HG03457 (cell line): ENCODE measurements around the gene GALP.
"Not testable (repeated sequence)": the region's sequence is repeated elsewhere in the genome, so short reads cannot be mapped to it uniquely, and the experiment has no call there.

Experiments used
- ATAC-seq: cut with Tn5 transposase; IDR thresholded peaks from one replicate; pipeline ENCODE4 v1.9.1; 2021; ENCODE audit warnings: moderate number of reproducible peaks; ENCODE audit not compliant: unreplicated experiment

Gene GALP

DNA sequence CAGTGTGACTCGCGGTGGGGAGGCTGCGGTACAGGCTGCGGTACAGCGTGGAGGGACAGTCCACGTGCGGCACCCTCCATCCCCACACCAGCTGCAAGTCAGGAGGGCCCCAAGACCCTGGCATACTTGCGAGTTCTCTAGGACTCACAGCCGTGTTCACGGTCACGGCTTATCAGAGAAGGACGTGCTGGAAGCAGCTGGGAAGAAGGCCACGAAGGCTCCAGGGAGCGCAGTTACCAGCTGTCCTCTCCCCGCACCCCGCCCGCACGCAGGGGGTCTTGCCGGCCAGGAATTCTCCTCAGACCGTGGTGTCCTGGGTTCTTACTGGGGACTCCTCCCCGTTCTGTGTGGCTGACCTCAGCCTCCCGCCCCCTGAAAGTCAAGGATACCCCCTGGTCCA, 28.5 kb upstream of the GALP start:
- ATAC-seq: no peak

DNA sequence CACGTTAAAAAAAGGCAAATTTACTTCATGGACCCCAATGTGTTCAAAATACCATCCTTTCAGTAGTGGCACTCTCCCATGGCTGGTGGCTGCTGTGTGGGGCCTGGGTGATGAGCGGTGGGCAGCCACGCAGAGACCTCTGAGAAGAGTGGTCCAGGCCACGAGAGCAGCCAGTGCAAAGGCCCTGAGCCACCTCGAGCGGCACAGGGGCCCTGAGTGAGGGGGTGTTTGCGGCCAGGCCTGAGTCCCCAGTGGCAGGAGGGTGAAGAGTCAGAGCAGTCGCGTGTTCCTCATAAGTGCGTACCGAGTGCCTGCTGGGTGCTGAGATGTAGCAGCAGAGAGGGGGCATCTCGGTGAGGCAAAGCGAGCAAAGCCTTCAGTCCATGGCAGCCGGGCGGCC, 27.7 kb upstream of the GALP start:
- no peak for ATAC-seq

DNA sequence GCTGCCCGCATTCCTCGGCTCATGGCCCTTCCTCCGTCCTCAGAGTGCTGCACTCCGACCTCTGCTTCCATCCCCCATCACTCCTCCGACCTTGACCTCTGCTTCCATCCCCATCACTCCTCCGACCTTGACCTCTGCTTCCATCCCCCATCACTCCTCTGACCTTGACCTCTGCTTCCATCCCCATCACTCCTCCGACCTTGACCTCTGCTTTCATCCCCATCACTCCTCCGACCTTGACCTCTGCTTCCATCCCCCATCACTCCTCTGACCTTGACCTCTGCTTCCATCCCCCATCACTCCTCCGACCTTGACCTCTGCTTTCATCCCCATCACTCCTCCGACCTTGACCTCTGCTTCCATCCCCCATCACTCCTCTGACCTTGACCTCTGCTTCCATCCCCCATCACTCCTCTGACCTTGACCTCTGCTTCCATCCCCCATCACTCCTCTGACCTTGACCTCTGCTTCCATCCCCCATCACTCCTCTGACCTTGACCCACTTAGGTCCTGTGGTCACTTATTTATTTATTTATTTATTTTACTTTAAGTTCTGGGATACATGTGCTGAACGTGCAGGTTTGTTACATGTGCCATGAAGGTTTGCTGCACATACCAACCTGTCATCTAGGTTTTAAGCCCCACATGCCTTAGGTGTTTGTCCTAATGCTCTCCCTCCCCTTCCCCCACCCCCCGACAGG, 26.7 kb upstream of the GALP start:
- ATAC-seq: not testable (repeated sequence)

DNA sequence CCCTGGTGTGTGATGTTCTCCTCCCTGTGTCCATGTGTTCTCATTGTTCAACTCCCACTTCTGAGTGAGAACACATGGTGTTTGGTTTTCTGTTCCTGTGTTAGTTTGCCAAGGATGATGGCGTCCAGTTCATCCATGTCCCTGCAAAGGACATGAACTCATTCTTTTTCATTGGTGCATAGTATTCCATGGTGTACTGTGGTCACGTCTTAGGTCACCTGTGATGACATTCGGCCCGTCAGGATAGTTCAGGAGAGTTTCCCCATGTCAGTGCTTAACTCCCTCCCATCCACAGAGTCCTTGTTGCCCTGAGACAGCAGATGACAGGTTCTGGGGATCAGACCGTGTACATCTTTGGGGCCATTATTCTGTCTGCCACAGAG, 26.2 kb upstream of the GALP start:
- ATAC-seq: no peak

DNA sequence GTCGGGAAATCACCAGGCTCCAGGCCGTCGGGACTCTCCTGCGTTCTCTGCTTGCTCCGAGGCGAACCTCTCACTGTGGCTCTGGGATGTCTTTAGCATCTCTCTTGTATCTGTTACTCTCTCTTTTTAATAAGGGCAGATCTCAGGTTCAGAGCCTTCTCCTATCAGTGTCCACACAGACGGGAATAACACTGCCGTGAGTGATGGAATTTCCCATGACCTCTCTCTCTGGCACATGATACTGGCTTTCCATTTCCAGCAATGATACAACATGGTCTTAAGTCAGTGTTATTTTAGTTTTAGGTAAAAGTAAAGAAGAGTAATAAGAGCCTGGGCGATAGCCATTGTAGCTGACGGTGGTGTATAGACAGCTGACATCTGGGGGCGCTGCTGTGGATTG, 25.4 kb upstream of the GALP start:
- no peak for ATAC-seq

DNA sequence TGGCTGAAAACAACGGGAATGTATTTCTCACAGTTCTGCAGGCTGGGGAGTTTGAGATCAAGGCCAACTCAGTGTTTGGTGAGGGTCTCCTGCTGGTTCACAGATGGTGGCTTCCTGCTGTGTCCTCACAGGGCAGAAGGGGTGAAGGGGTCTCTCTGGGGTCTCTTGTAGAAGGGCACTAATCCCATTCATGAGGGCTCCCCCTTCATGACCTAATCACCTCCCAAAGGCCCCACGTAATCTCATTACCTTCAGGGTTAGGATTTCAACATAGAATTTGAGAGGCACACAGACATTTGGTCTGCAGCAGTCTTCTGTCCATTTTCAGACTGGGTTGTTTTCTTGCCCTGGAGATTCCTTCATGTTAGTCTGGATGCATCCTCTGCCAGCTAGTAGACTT, 23.2 kb upstream of the GALP start:
- ATAC-seq: no peak

DNA sequence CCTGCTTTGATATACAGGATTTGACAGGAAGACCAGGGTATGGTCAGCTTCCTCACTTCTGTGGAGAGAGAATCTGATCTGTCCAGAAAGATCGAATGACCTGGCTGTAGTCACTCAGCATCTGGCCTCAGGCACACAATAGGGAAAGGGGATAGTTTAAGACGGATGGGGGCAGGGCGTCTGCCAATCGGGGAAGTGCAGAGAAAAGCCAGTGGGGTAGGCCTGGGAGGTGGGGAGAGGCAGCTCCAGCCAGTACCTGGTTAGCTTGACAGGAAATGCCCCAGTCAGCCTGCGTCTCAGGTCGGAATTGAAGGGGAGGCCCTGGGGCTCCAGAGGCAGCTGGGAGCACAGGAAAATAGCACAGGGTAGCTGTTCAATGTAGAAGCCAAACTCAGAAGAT, 22.3 kb upstream of the GALP start:
- ATAC-seq: no peak

DNA sequence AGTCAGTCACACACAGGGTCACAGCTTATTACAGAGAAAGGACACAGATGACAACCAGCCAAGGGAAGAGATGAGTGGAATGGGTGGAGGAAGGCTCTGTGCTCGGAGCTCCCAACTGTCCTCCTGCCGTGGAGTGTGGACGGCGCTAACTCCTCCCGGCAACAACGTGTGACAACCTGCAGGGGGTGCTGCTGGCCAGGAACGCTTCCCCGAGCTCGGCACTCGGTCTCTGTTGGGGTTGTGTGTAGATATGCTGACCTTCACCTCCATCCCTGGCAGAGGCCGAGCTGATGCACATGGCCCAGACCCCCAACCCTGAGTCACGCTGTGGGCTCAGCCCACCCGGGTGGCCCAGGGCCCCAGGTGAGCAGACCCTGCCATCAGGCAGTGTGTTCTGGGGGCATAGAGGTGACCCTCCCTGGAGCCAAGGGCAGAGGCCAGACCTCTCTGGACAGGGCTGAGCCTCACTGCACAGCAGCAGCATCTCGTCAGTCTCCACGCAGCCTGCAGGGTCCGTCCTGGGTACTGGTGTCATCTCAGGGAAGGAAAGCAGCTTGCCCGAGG, 20.6 kb upstream of the GALP start:
- no peak for ATAC-seq

GRCh38 chr19:56156768-56157167, 19.0 kb upstream of the GALP start:
- ATAC-seq: no peak

DNA sequence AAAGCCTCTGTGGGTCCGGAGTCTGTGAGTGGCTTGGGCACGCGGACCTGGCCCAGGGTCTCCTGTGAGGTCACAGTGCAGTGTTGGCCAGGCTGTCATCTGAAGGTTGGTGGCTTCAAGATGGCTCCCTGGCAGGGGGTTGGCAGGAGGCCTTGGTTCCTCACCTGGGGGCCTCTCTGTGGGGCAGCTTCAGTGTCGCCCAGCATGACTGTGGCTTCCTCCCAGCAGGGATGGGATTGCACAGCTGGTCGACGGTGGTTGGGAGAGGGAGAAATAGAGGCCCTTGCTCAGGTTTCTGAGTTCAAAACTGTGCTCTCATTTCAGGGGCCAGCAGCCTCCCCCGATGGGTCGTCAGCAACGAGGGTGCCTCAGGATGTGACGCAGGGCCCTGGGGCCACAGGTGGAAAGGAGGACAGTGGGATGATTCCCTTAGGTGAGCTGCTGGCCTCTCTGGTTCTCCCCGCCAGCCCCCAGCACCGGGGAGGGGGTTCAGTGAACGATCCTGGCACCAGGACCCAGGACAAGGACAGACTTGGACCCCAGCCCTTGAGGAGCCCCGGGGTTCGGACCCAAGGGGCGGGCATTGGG, 17.5 kb upstream of the GALP start:
- ATAC-seq: no peak

- ATAC-seq: no peak
Observed at GRCh38 chr19:56159009-56159559, 16.7 kb upstream of the GALP start.

DNA sequence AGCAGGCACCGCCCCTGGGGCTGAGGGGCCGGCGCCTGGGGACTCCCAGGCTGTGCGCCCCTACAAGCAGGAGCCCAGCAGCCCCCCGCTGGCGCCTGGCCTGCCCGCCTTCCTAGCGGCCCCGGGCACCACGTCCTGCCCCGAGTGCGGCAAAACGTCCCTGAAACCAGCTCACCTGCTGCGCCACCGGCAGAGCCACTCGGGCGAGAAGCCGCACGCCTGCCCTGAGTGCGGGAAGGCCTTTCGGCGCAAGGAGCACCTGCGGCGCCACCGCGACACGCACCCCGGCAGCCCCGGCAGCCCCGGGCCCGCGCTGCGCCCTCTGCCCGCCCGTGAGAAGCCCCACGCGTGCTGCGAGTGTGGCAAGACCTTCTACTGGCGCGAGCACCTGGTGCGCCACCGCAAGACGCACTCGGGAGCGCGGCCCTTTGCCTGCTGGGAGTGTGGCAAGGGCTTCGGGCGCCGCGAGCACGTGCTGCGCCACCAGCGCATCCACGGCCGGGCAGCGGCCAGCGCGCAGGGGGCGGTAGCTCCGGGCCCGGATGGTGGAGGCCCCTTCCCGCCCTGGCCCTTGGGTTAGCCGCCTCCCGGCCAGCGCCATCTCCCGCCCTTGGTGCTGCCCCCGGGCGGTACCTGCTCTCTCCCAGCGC, 16.1 kb upstream of the GALP start:
- no peak for ATAC-seq

- ATAC-seq: no peak
Observed at GRCh38 chr19:56161534-56161933, 14.3 kb upstream of the GALP start.

GRCh38 chr19:56162258-56162657, 13.6 kb upstream of the GALP start:
- no peak for ATAC-seq

DNA sequence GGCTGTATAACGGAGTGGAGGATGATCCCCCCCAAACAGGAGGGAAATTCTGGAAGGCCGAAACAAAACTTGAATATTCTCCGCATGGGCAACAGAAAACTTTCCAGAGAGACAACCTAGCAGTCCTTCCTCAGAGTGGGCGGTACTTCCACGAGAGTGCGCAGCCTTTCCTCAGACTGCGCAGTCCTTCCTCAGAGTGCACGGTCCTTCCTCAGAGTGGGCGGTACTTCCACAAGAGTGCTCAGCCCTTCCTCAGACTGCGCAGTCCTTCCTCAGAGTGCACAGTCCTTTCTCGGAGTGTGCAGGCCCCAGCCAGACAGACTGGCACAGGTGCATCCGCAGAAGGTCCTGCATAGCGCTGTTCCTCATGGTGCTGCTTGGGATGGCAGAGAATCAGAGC, 12.7 kb upstream of the GALP start:
- no peak for ATAC-seq

DNA sequence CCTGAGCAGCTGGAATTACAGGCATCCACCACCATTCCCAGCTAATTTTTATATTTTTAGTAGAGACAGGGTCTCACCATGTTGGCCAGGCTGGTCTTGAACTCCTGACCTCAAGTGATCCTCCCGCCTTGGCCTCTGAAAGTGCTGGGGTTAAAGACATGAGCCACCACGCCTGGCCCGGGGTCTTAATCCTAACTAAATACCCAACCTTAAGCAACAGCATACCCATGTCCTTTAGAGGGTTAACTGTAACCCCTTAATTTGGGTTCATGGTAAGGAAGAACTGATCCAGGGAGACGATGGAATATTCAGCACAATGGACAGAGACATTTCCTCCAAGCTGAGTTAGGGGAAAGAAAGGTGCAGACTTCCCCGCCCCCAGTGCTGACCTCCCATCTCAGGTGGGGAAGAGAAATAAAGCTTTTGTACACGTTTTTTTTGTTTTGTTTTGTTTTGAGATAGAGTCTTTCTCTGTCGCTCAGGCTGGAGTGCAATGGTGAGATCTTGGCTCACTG, 8.7 kb upstream of the GALP start:
- no peak for ATAC-seq

DNA sequence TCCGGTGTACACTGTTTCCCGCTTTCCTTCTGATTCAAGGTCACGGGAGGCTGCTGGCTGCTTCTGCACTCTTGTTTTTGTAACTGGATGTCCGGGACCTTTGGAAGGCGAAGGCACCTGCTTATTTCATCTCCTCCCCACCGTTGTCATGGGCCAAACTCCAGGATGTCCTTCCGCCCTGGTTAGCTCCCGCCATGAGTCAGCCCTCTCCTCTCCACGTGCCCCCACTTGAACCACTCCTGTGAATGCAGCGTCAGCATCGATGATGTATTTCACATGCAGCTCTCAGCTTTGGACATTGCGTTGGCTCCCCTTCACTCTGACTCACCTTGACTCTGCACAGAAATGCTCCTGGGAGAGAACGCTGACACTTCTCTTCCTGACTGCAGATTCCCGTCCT, 5.5 kb upstream of the GALP start:
- ATAC-seq: no peak

GRCh38 chr19:56174086-56174485, 1.7 kb upstream of the GALP start:
- no peak for ATAC-seq

DNA sequence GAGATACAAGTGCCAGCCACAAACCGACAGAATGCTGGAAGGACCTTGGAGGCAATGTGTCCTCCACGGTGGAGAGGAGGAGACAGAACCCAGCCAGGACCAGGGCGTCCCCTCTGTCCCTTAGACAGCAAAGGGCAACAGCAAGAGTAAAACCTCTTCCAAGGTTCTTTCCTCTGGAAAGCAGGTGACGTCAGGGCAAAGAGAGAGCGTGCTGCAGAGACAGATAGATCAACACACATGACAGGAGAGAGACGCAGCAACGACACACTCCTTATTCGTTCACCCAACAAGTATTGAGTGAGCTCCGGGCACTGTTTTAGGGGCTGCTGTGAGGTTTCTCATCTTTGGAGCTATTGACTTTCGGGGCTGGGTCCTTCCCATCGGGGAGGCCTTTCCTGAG, 1.3 kb upstream of the GALP start:
- no peak for ATAC-seq

GRCh38 chr19:56176310-56176709, 502 bp downstream of the GALP start:
- ATAC-seq: not testable (repeated sequence)

GRCh38 chr19:56176881-56177280, 1.1 kb downstream of the GALP start:
- ATAC-seq: no peak
